Neural crest cell (in vitro differentiated cells): ENCODE data around the gene LRRFIP2. TPM values are rescaled to one million over a fixed set of nuclear protein-coding genes. Genes with fewer than 3 reads are reported as not detected.

ENCODE experiments used
- DNase-seq: peaks from one replicate; pipeline ENCODE4 v3.0.0; 2021; ENCODE audit warnings: low read depth, mixed read lengths, low spot score
- H3K27ac Mint-ChIP-seq: one replicate; pipeline ENCODE4 v1.8.0; 2021; ENCODE audit warnings: mild to moderate bottlenecking, mixed read lengths; ENCODE audit not compliant: unreplicated experiment
- H3K27me3 Mint-ChIP-seq: 2 replicates; pipeline ENCODE4 v1.8.0; 2021; ENCODE audit warnings: low read depth, mild to moderate bottlenecking, mixed read lengths
- H3K36me3 Mint-ChIP-seq: 2 replicates; pipeline ENCODE4 v1.8.0; 2021; ENCODE audit warnings: low read depth, mild to moderate bottlenecking, mixed read lengths
- H3K4me1 Mint-ChIP-seq: 2 replicates; pipeline ENCODE4 v1.8.0; 2021; ENCODE audit warnings: mixed read lengths
- H3K4me3 Mint-ChIP-seq: one replicate; pipeline ENCODE4 v1.8.0; 2021; ENCODE audit warnings: mild to moderate bottlenecking, mixed read lengths
- H3K9me3 Mint-ChIP-seq: 2 replicates; pipeline ENCODE4 v1.8.0; 2021; ENCODE audit warnings: mixed read lengths
- CTCF ChIP-seq: fragments of 200-600 bp; sonication (generic); conservative IDR thresholded peaks from 2 replicates; pipeline ENCODE4 v1.5.0; 2021; ENCODE audit warnings: antibody characterized with exemption, mild to moderate bottlenecking
- total RNA-seq: library from RNA; stranded (reverse); gene quantifications from 2 replicates; pipeline ENCODE4 v1.2.1, GENCODE V29; 2021

The LRRFIP2 gene
- total RNA-seq, 1 donor from 2014 or later: 37.2 TPM

GRCh38 chr3:37107846-37108245 is 66.5 kb downstream of the LRRFIP2 start:
- no peak overlapping the region for H3K27ac Mint-ChIP-seq
- no peaks in the 10 kb centered on the region for H3K4me1 Mint-ChIP-seq
- no peak for TF ChIP-seq CTCF
- no peaks in the 10 kb centered on the region for H3K27me3 Mint-ChIP-seq
- no peaks in the 10 kb centered on the region for H3K9me3 Mint-ChIP-seq
- H3K4me3 Mint-ChIP-seq: no peak overlapping the region
- H3K36me3 Mint-ChIP-seq: no peaks in the 10 kb centered on the region
- no peak for DNase-seq

- no peak for DNase-seq
- no peak for TF ChIP-seq CTCF
- Mint-ChIP-seq H3K27me3 (no peaks in the 10 kb centered on the region), H3K4me1 (no peaks in the 10 kb centered on the region), H3K36me3 (no peaks in the 10 kb centered on the region), H3K27ac (no peak overlapping the region), H3K4me3 (no peak overlapping the region), H3K9me3 (no peaks in the 10 kb centered on the region)
Observed at GRCh38 chr3:37103103-37103808, 71.1 kb downstream of the LRRFIP2 start.

GRCh38 chr3:37100411-37100810 is 74.0 kb downstream of the LRRFIP2 start:
- Mint-ChIP-seq H3K4me1 (peaks cover 12% of the 10 kb centered on the region), H3K36me3 (no peaks in the 10 kb centered on the region), H3K27ac (no peak overlapping the region), H3K4me3 (no peak overlapping the region), H3K9me3 (no peaks in the 10 kb centered on the region), H3K27me3 (no peaks in the 10 kb centered on the region)
- TF ChIP-seq CTCF: no peak
- DNase-seq: no peak

GRCh38 chr3:37099469-37099868 is 74.9 kb downstream of the LRRFIP2 start:
- no peak for TF ChIP-seq CTCF
- no peak for DNase-seq
- Mint-ChIP-seq H3K9me3 (no peaks in the 10 kb centered on the region), H3K4me3 (no peak overlapping the region), H3K36me3 (no peaks in the 10 kb centered on the region), H3K4me1 (peaks cover 12% of the 10 kb centered on the region), H3K27ac (no peak overlapping the region), H3K27me3 (no peaks in the 10 kb centered on the region)

GRCh38 chr3:37098884-37099283 is 75.5 kb downstream of the LRRFIP2 start:
- no peak for TF ChIP-seq CTCF
- H3K4me3 Mint-ChIP-seq: no peak overlapping the region

More at GRCh38 chr3:37098884-37099283, 75.5 kb downstream of the LRRFIP2 start:
- Mint-ChIP-seq H3K36me3 (no peaks in the 10 kb centered on the region), H3K27me3 (no peaks in the 10 kb centered on the region), H3K27ac (no peak overlapping the region), H3K4me1 (peaks cover 13% of the 10 kb centered on the region), H3K9me3 (no peaks in the 10 kb centered on the region)
- DNase-seq: no peak
